ENCODE measurements around the gene CR2.

DNA sequence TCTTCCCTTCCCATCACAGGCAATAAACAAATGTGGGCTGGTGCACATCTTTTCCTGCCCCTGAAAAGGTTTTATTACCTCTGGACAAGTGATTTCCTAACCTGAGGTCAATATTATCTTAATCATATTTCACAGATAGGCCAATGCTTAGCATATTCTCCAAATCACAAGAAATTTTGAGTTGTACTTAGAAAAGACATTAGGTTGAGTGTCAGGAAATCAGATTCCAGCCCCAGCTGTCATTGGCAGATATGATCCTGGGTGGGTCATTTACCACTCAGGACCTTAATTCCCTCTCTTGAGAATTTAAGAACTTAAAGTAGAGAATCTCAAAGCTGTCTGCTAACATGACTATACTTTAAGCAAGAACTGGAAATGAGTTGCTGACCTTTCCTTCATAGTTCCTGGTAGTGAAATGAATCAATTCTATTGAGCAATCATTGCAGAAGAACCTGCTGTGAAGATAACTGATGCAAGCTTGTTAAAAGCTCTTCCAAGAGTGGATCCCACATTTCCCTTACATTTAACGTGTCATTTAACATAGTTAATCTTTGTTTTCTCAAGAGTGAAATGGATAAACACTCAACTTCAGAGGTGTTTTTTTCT lies 46.4 kb upstream of the CR2 start:
- TF ChIP-seq, protein P1, sequence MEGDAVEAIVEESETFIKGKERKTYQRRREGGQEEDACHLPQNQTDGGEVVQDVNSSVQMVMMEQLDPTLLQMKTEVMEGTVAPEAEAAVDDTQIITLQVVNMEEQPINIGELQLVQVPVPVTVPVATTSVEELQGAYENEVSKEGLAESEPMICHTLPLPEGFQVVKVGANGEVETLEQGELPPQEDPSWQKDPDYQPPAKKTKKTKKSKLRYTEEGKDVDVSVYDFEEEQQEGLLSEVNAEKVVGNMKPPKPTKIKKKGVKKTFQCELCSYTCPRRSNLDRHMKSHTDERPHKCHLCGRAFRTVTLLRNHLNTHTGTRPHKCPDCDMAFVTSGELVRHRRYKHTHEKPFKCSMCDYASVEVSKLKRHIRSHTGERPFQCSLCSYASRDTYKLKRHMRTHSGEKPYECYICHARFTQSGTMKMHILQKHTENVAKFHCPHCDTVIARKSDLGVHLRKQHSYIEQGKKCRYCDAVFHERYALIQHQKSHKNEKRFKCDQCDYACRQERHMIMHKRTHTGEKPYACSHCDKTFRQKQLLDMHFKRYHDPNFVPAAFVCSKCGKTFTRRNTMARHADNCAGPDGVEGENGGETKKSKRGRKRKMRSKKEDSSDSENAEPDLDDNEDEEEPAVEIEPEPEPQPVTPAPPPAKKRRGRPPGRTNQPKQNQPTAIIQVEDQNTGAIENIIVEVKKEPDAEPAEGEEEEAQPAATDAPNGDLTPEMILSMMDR (IDR thresholded peaks at IDR 0.05) = no peak
- no peak for TF ChIP-seq POLR2A (IDR thresholded peaks at IDR 0.05)
- peak in 1 of 2 donors; percentile 43 for TF ChIP-seq EP300 (IDR thresholded peaks at IDR 0.05)

Measured in tibial nerve (tissue), 4 donors.